HepG2 (cell line): ENCODE measurements around the gene AXIN2. TPM values are rescaled to one million over a fixed set of nuclear protein-coding genes. Genes with fewer than 3 reads are reported as not detected.

Source experiments
- ASH2L ChIP-seq: fragments of 300-600, 200-600 bp; sonication (generic); IDR thresholded peaks from 2 replicates; pipeline ENCODE4 v1.7.0; 2017; ENCODE audit warnings: low read depth, mild to moderate bottlenecking, moderate library complexity, mixed read lengths, low read length; ENCODE audit not compliant: insufficient read length
- EP300 ChIP-seq, 3 experiments: sonication (generic) in 1 of 3; formaldehyde crosslinking in 1 of 3; IDR thresholded peaks; 2 replicates each; pipeline versions ENCODE4 v1.5.1 to v1.6.1; 2011 to 2020; ENCODE audit warnings: low read depth in 2 of 3, low read length in 2 of 3, borderline replicate concordance in 1 of 3, improper control_type of control experiment in 1 of 3, mild to moderate bottlenecking in 1 of 3, missing genetic modification reagents in 1 of 3, moderate library complexity in 1 of 3
- FOSL2 ChIP-seq: sonication (generic); formaldehyde crosslinking; IDR thresholded peaks from 2 replicates; pipeline ENCODE4 v1.4.0; 2020; ENCODE audit warnings: missing genetic modification reagents
- FOXP1 ChIP-seq, 2 experiments: fragments of 450-650 bp in 1 of 2; IDR thresholded peaks; 2 replicates each; pipeline ENCODE4 v1.6.1; 2017 to 2018; ENCODE audit warnings: antibody characterized with exemption in 1 of 2
- GFI1 ChIP-seq: sonication (generic); formaldehyde crosslinking; IDR thresholded peaks from 2 replicates; pipeline ENCODE4 v1.5.0; 2020; ENCODE audit warnings: missing genetic modification reagents, mild to moderate bottlenecking, borderline replicate concordance
- HNRNPL ChIP-seq: fragments of 200-400 bp; formaldehyde crosslinking; IDR thresholded peaks from 2 replicates; pipeline ENCODE4 v1.6.1; 2017; ENCODE audit warnings: mild to moderate bottlenecking, low read depth, low read length
- MEF2D ChIP-seq: sonication (generic); formaldehyde crosslinking; IDR thresholded peaks from 2 replicates; pipeline ENCODE4 v1.5.1; 2020; ENCODE audit warnings: mild to moderate bottlenecking, missing genetic modification reagents
- PLRG1 ChIP-seq: fragments of 450-650 bp; conservative IDR thresholded peaks from 2 replicates; pipeline ENCODE4 v1.6.1; 2016
- SKI ChIP-seq: fragments of 450-650 bp; IDR thresholded peaks from one replicate; pipeline ENCODE4 v1.6.1; 2018; ENCODE audit warnings: mild to moderate bottlenecking; ENCODE audit not compliant: partially characterized antibody
- SRSF1 ChIP-seq: fragments of 200-400 bp; formaldehyde crosslinking; optimal IDR thresholded peaks from 2 replicates; pipeline ENCODE3; 2017; ENCODE audit warnings: mild to moderate bottlenecking, low read depth, low read length, moderate library complexity
- ZNF446 ChIP-seq: sonication (generic); formaldehyde crosslinking; IDR thresholded peaks from 2 replicates; pipeline ENCODE4 v1.5.0; 2020; ENCODE audit warnings: mild to moderate bottlenecking, missing genetic modification reagents
- ZNF768 ChIP-seq: sonication (generic); formaldehyde crosslinking; IDR thresholded peaks from 2 replicates; pipeline ENCODE4 v1.4.0; 2020; ENCODE audit warnings: missing genetic modification reagents
- polyA plus RNA-seq, 8 experiments: library from polyadenylated mRNA; depleted of rRNA in 3 of 8; stranded (reverse) in 7 of 8; unstranded in 1 of 8; fragments of >200 nt; fragmentation: Illumina TruSeq in 4 of 8; extraction: Trizol in 4 of 8; gene quantifications; 2 replicates each; pipeline versions ENCODE4 v1.2.1 to v1.2.3, GENCODE V29; 2011 to 2016; ENCODE audit warnings: low read depth in 4 of 8, missing spikeins in 1 of 8, mixed read lengths in 1 of 8; ENCODE audit not compliant: insufficient read depth in 1 of 8
- total RNA-seq, 5 experiments: library from RNA; depleted of rRNA; stranded (reverse); fragments of >200 nt; fragmentation: Illumina TruSeq; extraction: Trizol; gene quantifications; 2 replicates each; pipeline ENCODE4 v1.2.3, GENCODE V29; 2016; ENCODE audit warnings: low read depth in 1 of 5
- TF ChIP-seq, protein P1 (sequence below): sonication (generic); formaldehyde crosslinking; IDR thresholded peaks from 2 replicates; pipeline ENCODE4 v1.5.1; 2020; ENCODE audit warnings: missing genetic modification reagents, mild to moderate bottlenecking, borderline replicate concordance
- TF ChIP-seq, protein P2 (sequence below): IDR thresholded peaks from 2 replicates; pipeline ENCODE4 v1.6.1; 2012; ENCODE audit warnings: low read length, improper control_type of control experiment
- TF ChIP-seq, protein P3 (sequence below): sonication (generic); formaldehyde crosslinking; IDR thresholded peaks from 2 replicates; pipeline ENCODE4 v1.4.0; 2020; ENCODE audit warnings: missing genetic modification reagents
- TF ChIP-seq, protein P4 (sequence below): sonication (generic); formaldehyde crosslinking; IDR thresholded peaks from 2 replicates; pipeline ENCODE4 v1.4.0; 2020; ENCODE audit warnings: missing genetic modification reagents
- TF ChIP-seq, protein P5 (sequence below): IDR thresholded peaks from 2 replicates; pipeline ENCODE4 v1.6.1; 2016; ENCODE audit warnings: low read depth, borderline replicate concordance

The AXIN2 gene
- total and polyA plus RNA-seq, 2 of the 13 experiments (the other 11 are each of a cell fraction or from before 2014, with no cell fraction given) = 58.6 to 63.4 TPM

DNA sequence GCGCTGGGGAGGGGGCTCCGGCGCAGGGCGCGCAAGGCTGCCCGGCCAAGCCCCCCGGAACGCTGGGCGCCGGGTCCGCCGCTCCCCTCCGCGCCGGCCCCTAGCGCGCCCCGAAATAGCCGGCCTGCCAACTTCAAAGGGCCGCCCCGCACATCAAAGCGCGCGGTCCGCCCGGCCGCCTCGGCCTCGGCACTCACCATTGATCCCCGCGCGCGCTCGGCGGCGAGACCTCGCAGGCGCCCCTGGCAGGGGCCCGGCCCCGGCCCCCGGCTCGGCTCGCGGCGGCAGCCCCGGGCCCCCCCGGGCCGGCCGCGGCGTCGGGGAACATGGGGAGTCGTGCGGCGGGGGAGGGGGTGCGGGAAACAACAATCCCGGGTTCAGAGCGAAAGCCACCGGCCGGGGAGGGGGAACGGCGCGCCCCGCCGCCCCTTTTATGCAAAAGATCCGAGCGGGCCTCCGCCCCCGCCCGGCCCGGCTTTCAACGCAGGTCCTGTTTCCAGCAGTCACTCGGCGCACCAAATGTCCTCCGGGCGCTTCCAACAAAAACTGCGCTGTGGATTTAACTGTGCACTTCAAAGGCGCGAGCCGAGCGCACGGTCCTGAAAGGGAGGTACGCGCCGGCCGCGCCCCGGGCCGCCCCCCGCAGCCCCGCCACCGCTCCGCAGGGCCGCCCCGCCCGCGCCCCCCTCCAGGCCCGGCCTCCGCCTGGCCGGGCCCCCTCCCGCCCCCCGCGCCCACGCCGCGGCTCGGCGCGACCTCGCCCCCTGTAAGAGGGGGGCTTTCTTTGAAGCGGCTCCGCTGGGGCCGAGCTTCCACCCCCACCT, 608 bp downstream of the AXIN2 start (continued):
- TF ChIP-seq, protein P1, sequence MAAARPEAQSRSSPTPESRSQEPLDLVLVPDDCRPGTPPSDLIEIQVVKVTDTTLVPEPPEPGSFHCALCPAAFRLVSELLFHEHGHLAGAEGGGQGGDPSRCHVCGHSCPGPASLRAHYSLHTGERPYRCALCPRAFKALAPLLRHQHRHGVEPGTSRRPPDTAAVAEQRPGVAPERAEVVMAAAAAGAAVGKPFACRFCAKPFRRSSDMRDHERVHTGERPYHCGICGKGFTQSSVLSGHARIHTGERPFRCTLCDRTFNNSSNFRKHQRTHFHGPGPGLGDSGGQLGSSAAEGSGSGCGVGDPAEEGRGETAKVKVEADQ = no peak
- TF ChIP-seq ASH2L = peak; percentile 66
- TF ChIP-seq ZNF446 (CRISPR knock-in tag) = 0 out of 2 replicates have a peak, but pooled peaks have one; percentile 31
- TF ChIP-seq, protein P2, sequence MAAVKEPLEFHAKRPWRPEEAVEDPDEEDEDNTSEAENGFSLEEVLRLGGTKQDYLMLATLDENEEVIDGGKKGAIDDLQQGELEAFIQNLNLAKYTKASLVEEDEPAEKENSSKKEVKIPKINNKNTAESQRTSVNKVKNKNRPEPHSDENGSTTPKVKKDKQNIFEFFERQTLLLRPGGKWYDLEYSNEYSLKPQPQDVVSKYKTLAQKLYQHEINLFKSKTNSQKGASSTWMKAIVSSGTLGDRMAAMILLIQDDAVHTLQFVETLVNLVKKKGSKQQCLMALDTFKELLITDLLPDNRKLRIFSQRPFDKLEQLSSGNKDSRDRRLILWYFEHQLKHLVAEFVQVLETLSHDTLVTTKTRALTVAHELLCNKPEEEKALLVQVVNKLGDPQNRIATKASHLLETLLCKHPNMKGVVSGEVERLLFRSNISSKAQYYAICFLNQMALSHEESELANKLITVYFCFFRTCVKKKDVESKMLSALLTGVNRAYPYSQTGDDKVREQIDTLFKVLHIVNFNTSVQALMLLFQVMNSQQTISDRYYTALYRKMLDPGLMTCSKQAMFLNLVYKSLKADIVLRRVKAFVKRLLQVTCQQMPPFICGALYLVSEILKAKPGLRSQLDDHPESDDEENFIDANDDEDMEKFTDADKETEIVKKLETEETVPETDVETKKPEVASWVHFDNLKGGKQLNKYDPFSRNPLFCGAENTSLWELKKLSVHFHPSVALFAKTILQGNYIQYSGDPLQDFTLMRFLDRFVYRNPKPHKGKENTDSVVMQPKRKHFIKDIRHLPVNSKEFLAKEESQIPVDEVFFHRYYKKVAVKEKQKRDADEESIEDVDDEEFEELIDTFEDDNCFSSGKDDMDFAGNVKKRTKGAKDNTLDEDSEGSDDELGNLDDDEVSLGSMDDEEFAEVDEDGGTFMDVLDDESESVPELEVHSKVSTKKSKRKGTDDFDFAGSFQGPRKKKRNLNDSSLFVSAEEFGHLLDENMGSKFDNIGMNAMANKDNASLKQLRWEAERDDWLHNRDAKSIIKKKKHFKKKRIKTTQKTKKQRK = no peak
- TF ChIP-seq SKI = peak; percentile 65
- TF ChIP-seq, protein P3, sequence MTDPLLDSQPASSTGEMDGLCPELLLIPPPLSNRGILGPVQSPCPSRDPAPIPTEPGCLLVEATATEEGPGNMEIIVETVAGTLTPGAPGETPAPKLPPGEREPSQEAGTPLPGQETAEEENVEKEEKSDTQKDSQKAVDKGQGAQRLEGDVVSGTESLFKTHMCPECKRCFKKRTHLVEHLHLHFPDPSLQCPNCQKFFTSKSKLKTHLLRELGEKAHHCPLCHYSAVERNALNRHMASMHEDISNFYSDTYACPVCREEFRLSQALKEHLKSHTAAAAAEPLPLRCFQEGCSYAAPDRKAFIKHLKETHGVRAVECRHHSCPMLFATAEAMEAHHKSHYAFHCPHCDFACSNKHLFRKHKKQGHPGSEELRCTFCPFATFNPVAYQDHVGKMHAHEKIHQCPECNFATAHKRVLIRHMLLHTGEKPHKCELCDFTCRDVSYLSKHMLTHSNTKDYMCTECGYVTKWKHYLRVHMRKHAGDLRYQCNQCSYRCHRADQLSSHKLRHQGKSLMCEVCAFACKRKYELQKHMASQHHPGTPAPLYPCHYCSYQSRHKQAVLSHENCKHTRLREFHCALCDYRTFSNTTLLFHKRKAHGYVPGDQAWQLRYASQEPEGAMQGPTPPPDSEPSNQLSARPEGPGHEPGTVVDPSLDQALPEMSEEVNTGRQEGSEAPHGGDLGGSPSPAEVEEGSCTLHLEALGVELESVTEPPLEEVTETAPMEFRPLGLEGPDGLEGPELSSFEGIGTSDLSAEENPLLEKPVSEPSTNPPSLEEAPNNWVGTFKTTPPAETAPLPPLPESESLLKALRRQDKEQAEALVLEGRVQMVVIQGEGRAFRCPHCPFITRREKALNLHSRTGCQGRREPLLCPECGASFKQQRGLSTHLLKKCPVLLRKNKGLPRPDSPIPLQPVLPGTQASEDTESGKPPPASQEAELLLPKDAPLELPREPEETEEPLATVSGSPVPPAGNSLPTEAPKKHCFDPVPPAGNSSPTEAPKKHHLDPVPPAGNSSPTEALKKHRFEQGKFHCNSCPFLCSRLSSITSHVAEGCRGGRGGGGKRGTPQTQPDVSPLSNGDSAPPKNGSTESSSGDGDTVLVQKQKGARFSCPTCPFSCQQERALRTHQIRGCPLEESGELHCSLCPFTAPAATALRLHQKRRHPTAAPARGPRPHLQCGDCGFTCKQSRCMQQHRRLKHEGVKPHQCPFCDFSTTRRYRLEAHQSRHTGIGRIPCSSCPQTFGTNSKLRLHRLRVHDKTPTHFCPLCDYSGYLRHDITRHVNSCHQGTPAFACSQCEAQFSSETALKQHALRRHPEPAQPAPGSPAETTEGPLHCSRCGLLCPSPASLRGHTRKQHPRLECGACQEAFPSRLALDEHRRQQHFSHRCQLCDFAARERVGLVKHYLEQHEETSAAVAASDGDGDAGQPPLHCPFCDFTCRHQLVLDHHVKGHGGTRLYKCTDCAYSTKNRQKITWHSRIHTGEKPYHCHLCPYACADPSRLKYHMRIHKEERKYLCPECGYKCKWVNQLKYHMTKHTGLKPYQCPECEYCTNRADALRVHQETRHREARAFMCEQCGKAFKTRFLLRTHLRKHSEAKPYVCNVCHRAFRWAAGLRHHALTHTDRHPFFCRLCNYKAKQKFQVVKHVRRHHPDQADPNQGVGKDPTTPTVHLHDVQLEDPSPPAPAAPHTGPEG (CRISPR knock-in tag) = no peak
- TF ChIP-seq HNRNPL = 0 out of 2 replicates have a peak, but pooled peaks have one; percentile 66
- TF ChIP-seq PLRG1 = no peak
- no peak for TF ChIP-seq FOXP1 (IDR thresholded peaks at IDR 0.05)
- no peak for TF ChIP-seq FOXP1 (CRISPR knock-in tag; IDR thresholded peaks at IDR 0.05)
- TF ChIP-seq, protein P4, sequence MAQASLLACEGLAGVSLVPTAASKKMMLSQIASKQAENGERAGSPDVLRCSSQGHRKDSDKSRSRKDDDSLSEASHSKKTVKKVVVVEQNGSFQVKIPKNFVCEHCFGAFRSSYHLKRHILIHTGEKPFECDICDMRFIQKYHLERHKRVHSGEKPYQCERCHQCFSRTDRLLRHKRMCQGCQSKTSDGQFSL (CRISPR knock-in tag) = no peak
- peak; percentile 51; the same call in 1 of the 2 replicates for TF ChIP-seq GFI1
- no peak for TF ChIP-seq MEF2D (CRISPR knock-in tag)
- TF ChIP-seq, protein P5, sequence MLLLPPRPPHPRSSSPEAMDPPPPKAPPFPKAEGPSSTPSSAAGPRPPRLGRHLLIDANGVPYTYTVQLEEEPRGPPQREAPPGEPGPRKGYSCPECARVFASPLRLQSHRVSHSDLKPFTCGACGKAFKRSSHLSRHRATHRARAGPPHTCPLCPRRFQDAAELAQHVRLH (CRISPR knock-in tag) = no peak; the same call in 1 of the 2 replicates
- no peak for TF ChIP-seq ZNF768 (CRISPR knock-in tag)
- peak; percentile 83 for TF ChIP-seq SRSF1
- TF ChIP-seq EP300 (IDR thresholded peaks at IDR 0.05; ENCODE audit: low read depth in 2 of 2, low read length in 2 of 2) = peak in 1 of 2 experiments; percentile 76
- peak; percentile 2; the same call in 1 of the 2 replicates for TF ChIP-seq EP300 (CRISPR knock-in tag; IDR thresholded peaks at IDR 0.05; ENCODE audit: borderline replicate concordance)
- no peak; the same call in 1 of the 2 replicates for TF ChIP-seq FOSL2 (CRISPR knock-in tag)
